HL-60 (cell line): ENCODE results near the gene CCL13.
A peak's percentile ranks its signal among the peaks of the same experiment; 100 is the strongest.

ENCODE experiments used
- DNase-seq, 2 experiments: peaks; one replicate each; pipeline ENCODE4 v3.0.0-alpha.2; 2010 to 2020; ENCODE audit warnings: low read depth in 1 of 2, low spot score in 1 of 2
- H3K27ac ChIP-seq: fragments of 250-450 bp; sonication (Bioruptor Pico); replicated peaks from 2 replicates; pipeline ENCODE4 v1.5.1; 2020; ENCODE audit warnings: mild to moderate bottlenecking, moderate library complexity
- H3K27me3 ChIP-seq: fragments of 250-450 bp; sonication (Bioruptor Pico); 2 replicates; pipeline ENCODE4 v1.5.1; 2021; ENCODE audit warnings: mild to moderate bottlenecking, moderate library complexity; ENCODE audit not compliant: insufficient read depth, poor library complexity, severe bottlenecking
- H3K4me3 ChIP-seq: replicated peaks from 2 replicates; pipeline ENCODE4 v1.5.1; 2011; ENCODE audit warnings: mild to moderate bottlenecking, control low read depth, low read length; ENCODE audit not compliant: insufficient read depth
- CTCF ChIP-seq: IDR thresholded peaks from one replicate; pipeline ENCODE4 v1.5.1; 2011; ENCODE audit warnings: low read length, control low read depth, inconsistent platforms; ENCODE audit not compliant: insufficient read depth
- GABPA ChIP-seq: IDR thresholded peaks from 2 replicates; pipeline ENCODE4 v1.6.1; 2012; ENCODE audit warnings: low read depth
- POLR2AphosphoS5 ChIP-seq: IDR thresholded peaks from 2 replicates; pipeline ENCODE4 v1.6.1; 2012; ENCODE audit warnings: low read depth
- REST ChIP-seq: IDR thresholded peaks from 2 replicates; pipeline ENCODE4 v1.6.1; 2012; ENCODE audit warnings: low read depth; ENCODE audit not compliant: insufficient replicate concordance
- SPI1 ChIP-seq: IDR thresholded peaks from 2 replicates; pipeline ENCODE4 v1.6.1; 2012; ENCODE audit warnings: low read depth, mild to moderate bottlenecking, borderline replicate concordance

Gene CCL13

GRCh38 chr17:34361478-34362061 lies 5.3 kb downstream of the CCL13 start:
- no peaks in the 10 kb centered on the region for H3K27me3 ChIP-seq
- H3K27ac ChIP-seq: no peak overlapping the region
- peak; percentile 68 to 92 for DNase-seq
- no peak overlapping the region for H3K4me3 ChIP-seq
- no peak for TF ChIP-seq REST
- TF ChIP-seq GABPA: no peak
- peak; percentile 100 for TF ChIP-seq CTCF

- DNase-seq: no peak
- TF ChIP-seq REST: no peak
- TF ChIP-seq SPI1: peak; percentile 55; the same call in 1 of the 2 replicates
- TF ChIP-seq GABPA: no peak
- Histone ChIP-seq H3K27me3 (no peaks in the 10 kb centered on the region), H3K4me3 (no peak within 1 kb of the TSS), H3K27ac (no peak within 1 kb of the TSS; the same call in 1 of the 2 replicates)
These were observed 6.9 kb downstream of the CCL13 start, which contains the start of gene CCL1 for GRCh38 chr17:34363183-34363661. TSS of gene CCL1 (minus strand) at chr17:34363233. CDS start at chr17:34363161, 72 bp downstream.

GRCh38 chr17:34364751-34365150 lies 8.5 kb downstream of the CCL13 start:
- TF ChIP-seq POLR2AphosphoS5 (no peak), SPI1 (no peak)
- Histone ChIP-seq H3K27ac (peak overlapping the region; percentile 91), H3K4me3 (no peak overlapping the region), H3K27me3 (no peaks in the 10 kb centered on the region)
- no peak for DNase-seq

GRCh38 chr17:34365340-34365739 lies 9.1 kb downstream of the CCL13 start:
- no peak for TF ChIP-seq GABPA
- no peak for TF ChIP-seq CTCF
- no peak for TF ChIP-seq REST
- peak; percentile 49; the same call in 1 of the 2 replicates for TF ChIP-seq SPI1
- peak; percentile 87 for TF ChIP-seq POLR2AphosphoS5
- peak; percentile 66 to 72 for DNase-seq
- H3K27me3 ChIP-seq: no peaks in the 10 kb centered on the region
- no peak overlapping the region for H3K4me3 ChIP-seq
- peak overlapping the region; percentile 91 for H3K27ac ChIP-seq
